IMR-90 (cell line): ENCODE data around the gene PPIC. TPM values are rescaled to one million over a fixed set of nuclear protein-coding genes. Genes with fewer than 3 reads are reported as not detected.

Experiments used
- ATAC-seq: fragments of 200-7000 bp; cut with Tn5 transposase; 2 replicates; pipeline ENCODE4 v1.9.1; 2020; ENCODE audit warnings: low read depth, mild to moderate bottlenecking, moderate library complexity
- BruUV-seq: library from RNA; stranded (reverse); fragments of 400-500 nt; replicated peaks from 2 replicates; lab custom pipeline; 2021; lab: Mats Ljungman, UMichigan
- CTCF ChIA-PET: fragments of 300-600 bp; formaldehyde crosslinking; extraction: SDS; loops from one replicate; lab custom pipeline; 2021; ENCODE audit warnings: antibody characterized with exemption; lab: Yijun Ruan, JAX
- POLR2A ChIA-PET: fragments of 300-600 bp; sonication (Branson Sonifier 250); formaldehyde crosslinking; loops from one replicate; lab custom pipeline; 2022; ENCODE audit warnings: antibody characterized with exemption; ENCODE audit not compliant: unreplicated experiment; lab: Charles Lee
- DNase-seq: peaks from one replicate; pipeline ENCODE4 v3.0.0; 2013
- H2AFZ ChIP-seq: replicated peaks from 2 replicates; pipeline ENCODE3; 2013; ENCODE audit warnings: low read length, mild to moderate bottlenecking; ENCODE audit not compliant: poor library complexity
- H2AK5ac ChIP-seq: 2 replicates; pipeline ENCODE4 v1.6.1; 2013; ENCODE audit warnings: low read depth, low read length, inconsistent platforms
- H2AK9ac ChIP-seq: replicated peaks from 2 replicates; pipeline ENCODE3; 2013; ENCODE audit warnings: mild to moderate bottlenecking, low read depth, low read length, moderate library complexity; ENCODE audit not compliant: poor library complexity
- H2BK120ac ChIP-seq: 2 replicates; pipeline ENCODE4 v1.6.1; 2013; ENCODE audit warnings: low read depth, low read length, inconsistent platforms
- H2BK15ac ChIP-seq: 3 replicates; pipeline ENCODE4 v1.6.1; 2013; ENCODE audit warnings: low read depth, low read length, inconsistent platforms
- H2BK20ac ChIP-seq: 2 replicates; pipeline ENCODE4 v1.6.1; 2013; ENCODE audit warnings: low read depth, mild to moderate bottlenecking, inconsistent platforms, low read length, moderate library complexity
- H2BK5ac ChIP-seq: 2 replicates; pipeline ENCODE4 v1.6.1; 2013; ENCODE audit warnings: mild to moderate bottlenecking, low read depth, low read length, inconsistent platforms; ENCODE audit not compliant: poor library complexity, severe bottlenecking
- H3K14ac ChIP-seq: replicated peaks from 2 replicates; pipeline ENCODE4 v1.6.1; 2013; ENCODE audit warnings: low read depth, low read length, inconsistent platforms
- H3K18ac ChIP-seq: 2 replicates; pipeline ENCODE4 v1.6.1; 2013; ENCODE audit warnings: low read depth, low read length, control low read depth
- H3K23ac ChIP-seq: 2 replicates; pipeline ENCODE4 v1.6.1; 2013; ENCODE audit warnings: low read depth, low read length, inconsistent platforms
- H3K27ac ChIP-seq: 2 replicates; pipeline ENCODE4 v1.5.1; 2013; ENCODE audit warnings: mild to moderate bottlenecking, control low read depth, low read length; ENCODE audit not compliant: insufficient read depth
- H3K27me3 ChIP-seq: 2 replicates; pipeline ENCODE4 v1.6.1; 2013; ENCODE audit warnings: low read length; ENCODE audit not compliant: control insufficient read depth, insufficient read depth
- H3K36me3 ChIP-seq: 2 replicates; pipeline ENCODE4 v1.6.1; 2013; ENCODE audit warnings: low read length, mixed read lengths; ENCODE audit not compliant: control insufficient read depth, insufficient read depth
- H3K4ac ChIP-seq: 2 replicates; pipeline ENCODE4 v1.6.1; 2013; ENCODE audit warnings: low read depth, low read length, inconsistent platforms
- H3K4me1 ChIP-seq: 2 replicates; pipeline ENCODE4 v1.6.1; 2013; ENCODE audit warnings: low read length, mixed read lengths; ENCODE audit not compliant: control insufficient read depth, insufficient read depth
- H3K4me2 ChIP-seq: 2 replicates; pipeline ENCODE4 v1.6.1; 2013; ENCODE audit warnings: low read depth, mild to moderate bottlenecking, control low read depth, low read length, moderate library complexity
- H3K4me3 ChIP-seq: 2 replicates; pipeline ENCODE4 v1.5.1; 2013; ENCODE audit warnings: low read depth, mild to moderate bottlenecking, control low read depth, low read length, moderate library complexity; ENCODE audit not compliant: insufficient read depth
- H3K56ac ChIP-seq: 2 replicates; pipeline ENCODE4 v1.6.1; 2013; ENCODE audit warnings: low read length, inconsistent platforms; ENCODE audit not compliant: insufficient read depth; ENCODE audit errors: extremely low read depth
- H3K79me1 ChIP-seq, 2 experiments: 2 replicates each; pipeline ENCODE4 v1.6.1; 2013; ENCODE audit warnings: low read length in 2 of 2, inconsistent platforms in 1 of 2, low read depth in 1 of 2
- H3K9ac ChIP-seq: 2 replicates; pipeline ENCODE4 v1.6.1; 2013; ENCODE audit warnings: low read depth, low read length, control low read depth
- H3K9me1 ChIP-seq: 2 replicates; pipeline ENCODE4 v1.6.1; 2013; ENCODE audit warnings: low read length, inconsistent platforms; ENCODE audit not compliant: insufficient read depth
- H3K9me3 ChIP-seq: 2 replicates; pipeline ENCODE4 v1.6.1; 2013; ENCODE audit warnings: low read length; ENCODE audit not compliant: control insufficient read depth, insufficient read depth
- H4K20me1 ChIP-seq: 2 replicates; pipeline ENCODE4 v1.6.1; 2013; ENCODE audit warnings: low read length, inconsistent platforms; ENCODE audit not compliant: insufficient read depth
- H4K5ac ChIP-seq: 2 replicates; pipeline ENCODE4 v1.6.1; 2013; ENCODE audit warnings: mild to moderate bottlenecking, low read depth, low read length, control low read depth
- H4K8ac ChIP-seq, 2 experiments: 2 replicates each; pipeline ENCODE4 v1.6.1; 2013; ENCODE audit warnings: low read depth in 2 of 2, low read length in 2 of 2, control low read depth in 1 of 2, inconsistent platforms in 1 of 2
- H4K91ac ChIP-seq: 2 replicates; pipeline ENCODE4 v1.6.1; 2013; ENCODE audit warnings: low read depth, low read length, inconsistent platforms; ENCODE audit not compliant: insufficient read depth
- CEBPB ChIP-seq: IDR thresholded peaks from 2 replicates; pipeline ENCODE4 v1.6.1; 2012; ENCODE audit warnings: low read depth, low read length, improper control_type of control experiment
- RFX5 ChIP-seq: IDR thresholded peaks from 2 replicates; pipeline ENCODE4 v1.8.0; 2012; ENCODE audit warnings: low read depth, mild to moderate bottlenecking, low read length, moderate library complexity
- WGBS, 2 experiments: methylation state at CpG; one replicate each; pipeline versions ENCODE4 v1.1.5 to v1.1.7; 2013; ENCODE audit warnings: missing lambda C conversion rate in 2 of 2; ENCODE audit not compliant: insufficient read length in 1 of 2; ENCODE audit errors: extremely low coverage in 2 of 2; 5-methylcytosine and 5-hydroxymethylcytosine counted together
- dilution Hi-C: fragments of 300-500 bp; cut with HindIII; formaldehyde crosslinking; loops from one replicate; pipeline ENCODE4 v1.14.3; 2018; ENCODE audit warnings: low sequenced_read_pairs; ENCODE audit not compliant: unreplicated experiment
- in situ Hi-C: fragments of 300-500 bp; cut with MboI; formaldehyde crosslinking; loops from 3 replicates; pipeline ENCODE4 v1.14.3; 2019; ENCODE audit warnings: low sequenced_read_pairs, inconsistent platforms, mixed read lengths
- intact Hi-C: fragments of 100-400 bp; cut with micrococcal nuclease; formaldehyde crosslinking; loops from 2 replicates; pipeline ENCODE4 v1.10.0; 2022
- polyA plus RNA-seq, 3 experiments: library from polyadenylated mRNA; depleted of rRNA; stranded (reverse); fragments of >200 nt; gene quantifications; 2 replicates each; pipeline ENCODE4 v1.2.3, GENCODE V29; 2012; ENCODE audit warnings: low replicate concordance in 1 of 3
- total RNA-seq: library from RNA; depleted of rRNA; stranded (reverse); fragments of >200 nt; gene quantifications from 2 replicates; pipeline ENCODE4 v1.2.3, GENCODE V29; 2012

The PPIC gene
- total and polyA plus RNA-seq, 2 of the 4 experiments (the other 2 are of a cell fraction), result 20.6 to 45.6 TPM

GRCh38 chr5:123000731-123001130, 35.8 kb downstream of the PPIC start:
- ChIA-PET CTCF (no interaction called here), POLR2A (no interaction called here)
- Histone ChIP-seq H4K91ac (no peak overlapping the region), H3K36me3 (no peaks in the 10 kb centered on the region), H4K8ac (no peak overlapping the region), H2BK20ac (no peak overlapping the region), H2AK5ac (no peak overlapping the region), H3K56ac (no peak overlapping the region), H3K9ac (no peak overlapping the region), H3K4me3 (no peak overlapping the region), H2BK5ac (no peak overlapping the region), H3K27ac (no peak overlapping the region), H2AFZ (no peak overlapping the region), H2BK120ac (no peak overlapping the region), H2AK9ac (no peak overlapping the region), H4K20me1 (no peaks in the 10 kb centered on the region), H3K4ac (no peak overlapping the region), H3K14ac (no peak overlapping the region), H2BK15ac (no peak overlapping the region), H3K9me1 (no peaks in the 10 kb centered on the region), H3K9me3 (no peaks in the 10 kb centered on the region), H3K4me2 (no peak overlapping the region), H3K23ac (no peak overlapping the region), H4K5ac (no peak overlapping the region), H3K4me1 (no peaks in the 10 kb centered on the region), H3K18ac (no peak overlapping the region), H3K79me1 (no peaks in the 10 kb centered on the region), H3K27me3 (no peaks in the 10 kb centered on the region)
- DNase-seq (no peak), ATAC-seq (no peak)
- intact Hi-C loops (no loop called here), dilution Hi-C loops (no loop called here), in situ Hi-C loops (no loop called here)
- BruUV-seq, result no TSS peak
- WGBS, 2 experiments, result no CpG with 5 or more reads among the region's 1 CpG
- TF ChIP-seq RFX5, result no peak
- 0 out of 2 replicates have a peak, but pooled peaks have one; percentile 5 for TF ChIP-seq CEBPB
